GM23338 (cell line): ENCODE data around the gene SLC35E2B. TPM values are rescaled to one million over a fixed set of nuclear protein-coding genes. Genes with fewer than 3 reads are reported as not detected.

Experiments
- ATAC-seq: fragments of 200-7000 bp; cut with Tn5 transposase; 3 replicates; pipeline ENCODE4 v1.9.1; 2020
- DNase-seq: peaks from one replicate; pipeline ENCODE4 v3.0.0-alpha.2; 2015; ENCODE audit warnings: low spot score
- H2AFZ ChIP-seq: fragments of 200-600 bp; sonication (generic); 2 replicates; pipeline ENCODE4 v1.8.0; 2016; ENCODE audit warnings: antibody characterized with exemption, mild to moderate bottlenecking, moderate library complexity
- H3F3A ChIP-seq: fragments of 200-600 bp; sonication (generic); replicated peaks from 2 replicates; pipeline ENCODE4 v1.8.0; 2017; ENCODE audit warnings: antibody characterized with exemption, mixed run types, low read depth
- H3K27ac ChIP-seq: fragments of 200-600 bp; sonication (generic); 2 replicates; pipeline ENCODE4 v1.6.1; 2016; ENCODE audit warnings: low read depth
- H3K27me3 ChIP-seq: fragments of 200-600 bp; sonication (generic); 2 replicates; pipeline ENCODE4 v1.8.0; 2016; ENCODE audit warnings: mild to moderate bottlenecking, mixed run types, moderate library complexity; ENCODE audit not compliant: insufficient read depth
- H3K36me3 ChIP-seq: fragments of 200-600 bp; sonication (generic); 2 replicates; pipeline ENCODE4 v1.8.0; 2016; ENCODE audit warnings: mild to moderate bottlenecking; ENCODE audit not compliant: insufficient read depth
- H3K4me1 ChIP-seq: fragments of 200-600 bp; sonication (generic); 2 replicates; pipeline ENCODE4 v1.8.0; 2016; ENCODE audit warnings: mild to moderate bottlenecking, moderate library complexity; ENCODE audit not compliant: insufficient read depth
- H3K4me2 ChIP-seq: fragments of 200-600 bp; sonication (generic); 2 replicates; pipeline ENCODE4 v1.7.1; 2017; ENCODE audit warnings: mixed run types
- H3K4me3 ChIP-seq: fragments of 200-600 bp; sonication (generic); 2 replicates; pipeline ENCODE4 v1.6.1; 2016; ENCODE audit warnings: mixed run types
- H3K79me2 ChIP-seq: fragments of 200-600 bp; sonication (generic); replicated peaks from 2 replicates; pipeline ENCODE4 v1.8.0; 2017; ENCODE audit warnings: mild to moderate bottlenecking; ENCODE audit not compliant: insufficient read depth
- H3K9me2 ChIP-seq: fragments of 200-600 bp; sonication (generic); 2 replicates; pipeline ENCODE4 v1.8.0; 2017; ENCODE audit not compliant: insufficient read depth
- H4K20me1 ChIP-seq: fragments of 200-600 bp; sonication (generic); replicated peaks from 2 replicates; pipeline ENCODE4 v1.8.0; 2017; ENCODE audit warnings: mild to moderate bottlenecking; ENCODE audit not compliant: insufficient read depth
- H3K27ac Mint-ChIP-seq: 2 replicates; pipeline ENCODE4 v1.8.0; 2020; ENCODE audit warnings: inconsistent platforms, mild to moderate bottlenecking, moderate library complexity, mixed read lengths
- H3K27me3 Mint-ChIP-seq: 3 replicates; pipeline ENCODE4 v1.8.0; 2022; ENCODE audit warnings: low read depth, mild to moderate bottlenecking, moderate library complexity, mixed read lengths, inconsistent platforms; ENCODE audit not compliant: insufficient read depth, poor library complexity
- H3K36me3 Mint-ChIP-seq: 3 replicates; pipeline ENCODE4 v1.8.0; 2021; ENCODE audit warnings: low read depth, mild to moderate bottlenecking, inconsistent platforms, moderate library complexity, mixed read lengths
- H3K4me1 Mint-ChIP-seq: 3 replicates; pipeline ENCODE4 v1.8.0; 2020; ENCODE audit warnings: mild to moderate bottlenecking, inconsistent platforms, mixed read lengths
- H3K4me3 Mint-ChIP-seq: 3 replicates; pipeline ENCODE4 v1.8.0; 2021; ENCODE audit warnings: moderate library complexity, mild to moderate bottlenecking, inconsistent platforms, mixed read lengths
- H3K9me3 Mint-ChIP-seq: 3 replicates; pipeline ENCODE4 v1.8.0; 2020; ENCODE audit warnings: moderate library complexity, mild to moderate bottlenecking, inconsistent platforms, mixed read lengths
- CREB1 ChIP-seq: fragments of 250-450 bp; sonication (Bioruptor Pico); IDR thresholded peaks from 2 replicates; pipeline ENCODE4 v1.5.0; 2020; ENCODE audit warnings: low read depth, mild to moderate bottlenecking, moderate library complexity
- EZH2 ChIP-seq: fragments of 200-600 bp; sonication (generic); IDR thresholded peaks from one replicate; pipeline ENCODE4 v1.8.0; 2017; ENCODE audit warnings: antibody characterized with exemption, mild to moderate bottlenecking, low read depth; ENCODE audit not compliant: unreplicated experiment
- EZH2phosphoT487 ChIP-seq: fragments of 200-600 bp; sonication (generic); IDR thresholded peaks from one replicate; pipeline ENCODE4 v1.8.1; 2018; ENCODE audit warnings: antibody characterized with exemption; ENCODE audit not compliant: unreplicated experiment
- JUNB ChIP-seq: IDR thresholded peaks from one replicate; pipeline ENCODE4 v1.6.1; 2016; ENCODE audit warnings: antibody characterized with exemption; ENCODE audit not compliant: unreplicated experiment
- NANOG ChIP-seq: IDR thresholded peaks from 2 replicates; pipeline ENCODE4 v1.6.1; 2016; ENCODE audit warnings: antibody characterized with exemption, borderline replicate concordance
- POLR2AphosphoS5 ChIP-seq: IDR thresholded peaks from 2 replicates; pipeline ENCODE4 v1.6.1; 2016; ENCODE audit warnings: antibody characterized with exemption, low read depth
- STAT1 ChIP-seq: IDR thresholded peaks from one replicate; pipeline ENCODE4 v1.6.1; 2016; ENCODE audit warnings: antibody characterized with exemption; ENCODE audit not compliant: unreplicated experiment
- ZNF331 ChIP-seq: fragments of 250-450 bp; sonication (Bioruptor Pico); IDR thresholded peaks from 2 replicates; pipeline ENCODE4 v1.5.0; 2020; ENCODE audit warnings: low read depth, mild to moderate bottlenecking, moderate library complexity
- polyA plus RNA-seq: library from polyadenylated mRNA; unstranded; fragments of >200 nt; fragmentation: Nextera tagmentation; extraction: Ambion mirVana; gene quantifications from 2 replicates; pipeline ENCODE4 v1.2.1, GENCODE V29; 2016
- total RNA-seq: library from RNA; depleted of rRNA; stranded (reverse); fragments of >200 nt; shearing (Covaris generic); gene quantifications from 2 replicates; pipeline ENCODE4 v1.2.3, GENCODE V29; 2014
- TF ChIP-seq, protein P1 (sequence below): fragments of 250-450 bp; sonication (Bioruptor Pico); IDR thresholded peaks from 2 replicates; pipeline ENCODE4 v1.5.0; 2020; ENCODE audit warnings: mild to moderate bottlenecking, moderate library complexity
- TF ChIP-seq, protein P2 (sequence below), 2 experiments: fragments of 200-600 bp in 1 of 2; sonication (generic) in 1 of 2; conservative IDR thresholded peaks; 2 replicates each; pipeline versions ENCODE4 v1.5.1 to v1.6.1; 2016 to 2017; ENCODE audit warnings: antibody characterized with exemption in 2 of 2, low read depth in 2 of 2, mild to moderate bottlenecking in 2 of 2, moderate library complexity in 1 of 2
- TF ChIP-seq, protein P3 (sequence below): IDR thresholded peaks from 2 replicates; pipeline ENCODE4 v1.6.1; 2016; ENCODE audit warnings: antibody characterized with exemption
- TF ChIP-seq, protein P4 (sequence below): IDR thresholded peaks from one replicate; pipeline ENCODE4 v1.6.1; 2018; ENCODE audit warnings: antibody characterized with exemption; ENCODE audit not compliant: unreplicated experiment

SLC35E2B gene
- total and polyA plus RNA-seq, 2 experiments from 2014 or later, result 16.8 to 63.0 TPM

DNA sequence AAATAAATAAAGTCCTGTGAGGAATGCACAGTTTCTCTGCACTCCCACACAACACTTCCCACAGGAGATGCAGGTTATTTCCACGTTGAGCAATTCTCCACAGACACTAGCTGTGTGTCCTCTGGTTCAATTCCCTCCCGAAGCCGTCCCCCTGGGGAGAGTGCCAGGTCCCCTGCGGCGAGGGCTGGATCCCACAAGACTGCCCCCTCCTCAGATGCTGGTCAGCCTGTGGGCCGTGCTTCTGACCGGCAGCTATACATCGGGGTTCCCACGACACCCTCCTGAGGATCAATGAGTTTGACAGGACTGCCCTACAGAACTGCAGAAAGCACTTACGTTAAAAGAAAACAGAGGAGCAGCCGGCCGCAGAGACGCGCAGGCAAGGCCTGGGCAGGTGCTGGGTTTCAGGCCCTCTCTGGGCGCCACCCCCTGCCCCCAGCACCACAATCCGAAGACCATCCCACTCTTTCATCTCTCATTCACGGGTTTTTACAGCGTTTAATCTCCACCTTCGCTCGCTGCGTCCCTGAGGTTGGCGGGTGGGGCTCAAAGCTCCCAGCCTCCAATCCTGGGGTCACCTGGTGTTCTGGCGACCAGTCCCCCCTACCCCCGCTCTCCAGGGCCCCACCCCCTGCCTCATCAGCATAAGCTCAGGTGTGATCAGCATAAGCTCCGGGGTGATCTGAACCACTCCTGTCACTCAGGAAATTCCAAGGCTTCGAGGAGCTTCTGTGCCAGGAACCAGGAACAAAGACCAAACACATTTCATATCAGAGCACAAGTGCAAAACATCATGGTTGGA lies 9.3 kb downstream of the SLC35E2B start (continued):
- TF ChIP-seq, protein P1, sequence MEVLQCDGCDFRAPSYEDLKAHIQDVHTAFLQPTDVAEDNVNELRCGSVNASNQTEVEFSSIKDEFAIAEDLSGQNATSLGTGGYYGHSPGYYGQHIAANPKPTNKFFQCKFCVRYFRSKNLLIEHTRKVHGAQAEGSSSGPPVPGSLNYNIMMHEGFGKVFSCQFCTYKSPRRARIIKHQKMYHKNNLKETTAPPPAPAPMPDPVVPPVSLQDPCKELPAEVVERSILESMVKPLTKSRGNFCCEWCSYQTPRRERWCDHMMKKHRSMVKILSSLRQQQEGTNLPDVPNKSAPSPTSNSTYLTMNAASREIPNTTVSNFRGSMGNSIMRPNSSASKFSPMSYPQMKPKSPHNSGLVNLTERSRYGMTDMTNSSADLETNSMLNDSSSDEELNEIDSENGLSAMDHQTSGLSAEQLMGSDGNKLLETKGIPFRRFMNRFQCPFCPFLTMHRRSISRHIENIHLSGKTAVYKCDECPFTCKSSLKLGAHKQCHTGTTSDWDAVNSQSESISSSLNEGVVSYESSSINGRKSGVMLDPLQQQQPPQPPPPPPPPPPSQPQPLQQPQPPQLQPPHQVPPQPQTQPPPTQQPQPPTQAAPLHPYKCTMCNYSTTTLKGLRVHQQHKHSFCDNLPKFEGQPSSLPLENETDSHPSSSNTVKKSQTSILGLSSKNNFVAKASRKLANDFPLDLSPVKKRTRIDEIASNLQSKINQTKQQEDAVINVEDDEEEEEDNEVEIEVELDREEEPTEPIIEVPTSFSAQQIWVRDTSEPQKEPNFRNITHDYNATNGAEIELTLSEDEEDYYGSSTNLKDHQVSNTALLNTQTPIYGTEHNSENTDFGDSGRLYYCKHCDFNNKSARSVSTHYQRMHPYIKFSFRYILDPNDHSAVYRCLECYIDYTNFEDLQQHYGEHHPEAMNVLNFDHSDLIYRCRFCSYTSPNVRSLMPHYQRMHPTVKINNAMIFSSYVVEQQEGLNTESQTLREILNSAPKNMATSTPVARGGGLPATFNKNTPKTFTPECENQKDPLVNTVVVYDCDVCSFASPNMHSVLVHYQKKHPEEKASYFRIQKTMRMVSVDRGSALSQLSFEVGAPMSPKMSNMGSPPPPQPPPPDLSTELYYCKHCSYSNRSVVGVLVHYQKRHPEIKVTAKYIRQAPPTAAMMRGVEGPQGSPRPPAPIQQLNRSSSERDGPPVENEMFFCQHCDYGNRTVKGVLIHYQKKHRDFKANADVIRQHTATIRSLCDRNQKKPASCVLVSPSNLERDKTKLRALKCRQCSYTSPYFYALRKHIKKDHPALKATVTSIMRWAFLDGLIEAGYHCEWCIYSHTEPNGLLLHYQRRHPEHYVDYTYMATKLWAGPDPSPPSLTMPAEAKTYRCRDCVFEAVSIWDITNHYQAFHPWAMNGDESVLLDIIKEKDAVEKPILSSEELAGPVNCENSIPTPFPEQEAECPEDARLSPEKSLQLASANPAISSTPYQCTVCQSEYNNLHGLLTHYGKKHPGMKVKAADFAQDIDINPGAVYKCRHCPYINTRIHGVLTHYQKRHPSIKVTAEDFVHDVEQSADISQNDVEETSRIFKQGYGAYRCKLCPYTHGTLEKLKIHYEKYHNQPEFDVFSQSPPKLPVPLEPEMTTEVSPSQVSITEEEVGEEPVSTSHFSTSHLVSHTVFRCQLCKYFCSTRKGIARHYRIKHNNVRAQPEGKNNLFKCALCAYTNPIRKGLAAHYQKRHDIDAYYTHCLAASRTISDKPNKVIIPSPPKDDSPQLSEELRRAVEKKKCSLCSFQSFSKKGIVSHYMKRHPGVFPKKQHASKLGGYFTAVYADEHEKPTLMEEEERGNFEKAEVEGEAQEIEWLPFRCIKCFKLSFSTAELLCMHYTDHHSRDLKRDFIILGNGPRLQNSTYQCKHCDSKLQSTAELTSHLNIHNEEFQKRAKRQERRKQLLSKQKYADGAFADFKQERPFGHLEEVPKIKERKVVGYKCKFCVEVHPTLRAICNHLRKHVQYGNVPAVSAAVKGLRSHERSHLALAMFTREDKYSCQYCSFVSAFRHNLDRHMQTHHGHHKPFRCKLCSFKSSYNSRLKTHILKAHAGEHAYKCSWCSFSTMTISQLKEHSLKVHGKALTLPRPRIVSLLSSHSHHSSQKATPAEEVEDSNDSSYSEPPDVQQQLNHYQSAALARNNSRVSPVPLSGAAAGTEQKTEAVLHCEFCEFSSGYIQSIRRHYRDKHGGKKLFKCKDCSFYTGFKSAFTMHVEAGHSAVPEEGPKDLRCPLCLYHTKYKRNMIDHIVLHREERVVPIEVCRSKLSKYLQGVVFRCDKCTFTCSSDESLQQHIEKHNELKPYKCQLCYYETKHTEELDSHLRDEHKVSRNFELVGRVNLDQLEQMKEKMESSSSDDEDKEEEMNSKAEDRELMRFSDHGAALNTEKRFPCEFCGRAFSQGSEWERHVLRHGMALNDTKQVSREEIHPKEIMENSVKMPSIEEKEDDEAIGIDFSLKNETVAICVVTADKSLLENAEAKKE (CRISPR knock-in tag), result no peak
- TF ChIP-seq NANOG, result no peak
- TF ChIP-seq STAT1, result no peak
- TF ChIP-seq POLR2AphosphoS5, result no peak
- no peak for TF ChIP-seq CREB1 (CRISPR knock-in tag)
- TF ChIP-seq, protein P2, sequence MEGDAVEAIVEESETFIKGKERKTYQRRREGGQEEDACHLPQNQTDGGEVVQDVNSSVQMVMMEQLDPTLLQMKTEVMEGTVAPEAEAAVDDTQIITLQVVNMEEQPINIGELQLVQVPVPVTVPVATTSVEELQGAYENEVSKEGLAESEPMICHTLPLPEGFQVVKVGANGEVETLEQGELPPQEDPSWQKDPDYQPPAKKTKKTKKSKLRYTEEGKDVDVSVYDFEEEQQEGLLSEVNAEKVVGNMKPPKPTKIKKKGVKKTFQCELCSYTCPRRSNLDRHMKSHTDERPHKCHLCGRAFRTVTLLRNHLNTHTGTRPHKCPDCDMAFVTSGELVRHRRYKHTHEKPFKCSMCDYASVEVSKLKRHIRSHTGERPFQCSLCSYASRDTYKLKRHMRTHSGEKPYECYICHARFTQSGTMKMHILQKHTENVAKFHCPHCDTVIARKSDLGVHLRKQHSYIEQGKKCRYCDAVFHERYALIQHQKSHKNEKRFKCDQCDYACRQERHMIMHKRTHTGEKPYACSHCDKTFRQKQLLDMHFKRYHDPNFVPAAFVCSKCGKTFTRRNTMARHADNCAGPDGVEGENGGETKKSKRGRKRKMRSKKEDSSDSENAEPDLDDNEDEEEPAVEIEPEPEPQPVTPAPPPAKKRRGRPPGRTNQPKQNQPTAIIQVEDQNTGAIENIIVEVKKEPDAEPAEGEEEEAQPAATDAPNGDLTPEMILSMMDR (conservative IDR thresholded peaks at IDR 0.05; ENCODE audit: low read depth in 2 of 2), result no peak
- no peak for TF ChIP-seq ZNF331

DNA sequence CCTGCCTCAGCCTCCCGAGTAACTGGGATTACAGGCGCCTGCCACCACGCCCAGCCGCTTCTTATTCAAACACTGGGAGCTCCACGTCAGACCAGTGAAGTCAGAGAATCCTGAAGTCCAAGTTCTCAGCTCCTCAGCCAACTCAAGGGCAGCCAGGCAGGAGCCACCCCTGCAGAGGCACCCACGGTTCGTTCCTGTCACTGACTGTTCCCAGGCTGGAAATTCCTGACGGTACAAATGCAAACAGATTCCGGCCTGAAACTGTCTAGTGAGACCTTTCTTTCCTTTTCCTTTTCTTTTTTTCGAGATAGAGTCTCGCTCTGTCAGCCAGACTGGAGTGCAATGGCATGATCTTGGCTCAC lies 11.7 kb downstream of the SLC35E2B start:
- Mint-ChIP-seq H3K9me3 (no peaks in the 10 kb centered on the region), H3K36me3 (peaks cover 7% of the 10 kb centered on the region; the same call in 2 of the 3 replicates), H3K4me1 (peaks cover 40% of the 10 kb centered on the region), H3K4me3 (no peak overlapping the region), H3K27ac (no peak overlapping the region), H3K27me3 (peaks cover 15% of the 10 kb centered on the region)
- peaks cover 30% of the 10 kb centered on the region; the same call in 1 of the 2 replicates for H4K20me1 ChIP-seq
- H2AFZ ChIP-seq, result no peak overlapping the region
- DNase-seq, result no peak
- H3K4me3 ChIP-seq, result no peak overlapping the region
- H3K4me1 ChIP-seq, result peaks cover 9% of the 10 kb centered on the region
- H3K27me3 ChIP-seq, result no peaks in the 10 kb centered on the region
- H3F3A ChIP-seq, result peaks cover 17% of the 10 kb centered on the region
- H3K4me2 ChIP-seq, result no peak overlapping the region
- H3K36me3 ChIP-seq, result no peaks in the 10 kb centered on the region
- no peak for ATAC-seq
- H3K27ac ChIP-seq, result 0 out of 2 replicates have a peak overlapping the region, but pooled peaks have one; percentile 26
- no peaks in the 10 kb centered on the region for H3K9me2 ChIP-seq
- peaks cover 81% of the 10 kb centered on the region for H3K79me2 ChIP-seq
- TF ChIP-seq CREB1 (CRISPR knock-in tag) (no peak), EZH2 (no peak), JUNB (no peak), ZNF331 (no peak), EZH2phosphoT487 (no peak)
- TF ChIP-seq, protein P3, sequence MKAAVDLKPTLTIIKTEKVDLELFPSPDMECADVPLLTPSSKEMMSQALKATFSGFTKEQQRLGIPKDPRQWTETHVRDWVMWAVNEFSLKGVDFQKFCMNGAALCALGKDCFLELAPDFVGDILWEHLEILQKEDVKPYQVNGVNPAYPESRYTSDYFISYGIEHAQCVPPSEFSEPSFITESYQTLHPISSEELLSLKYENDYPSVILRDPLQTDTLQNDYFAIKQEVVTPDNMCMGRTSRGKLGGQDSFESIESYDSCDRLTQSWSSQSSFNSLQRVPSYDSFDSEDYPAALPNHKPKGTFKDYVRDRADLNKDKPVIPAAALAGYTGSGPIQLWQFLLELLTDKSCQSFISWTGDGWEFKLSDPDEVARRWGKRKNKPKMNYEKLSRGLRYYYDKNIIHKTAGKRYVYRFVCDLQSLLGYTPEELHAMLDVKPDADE, result no peak
- TF ChIP-seq, protein P4, sequence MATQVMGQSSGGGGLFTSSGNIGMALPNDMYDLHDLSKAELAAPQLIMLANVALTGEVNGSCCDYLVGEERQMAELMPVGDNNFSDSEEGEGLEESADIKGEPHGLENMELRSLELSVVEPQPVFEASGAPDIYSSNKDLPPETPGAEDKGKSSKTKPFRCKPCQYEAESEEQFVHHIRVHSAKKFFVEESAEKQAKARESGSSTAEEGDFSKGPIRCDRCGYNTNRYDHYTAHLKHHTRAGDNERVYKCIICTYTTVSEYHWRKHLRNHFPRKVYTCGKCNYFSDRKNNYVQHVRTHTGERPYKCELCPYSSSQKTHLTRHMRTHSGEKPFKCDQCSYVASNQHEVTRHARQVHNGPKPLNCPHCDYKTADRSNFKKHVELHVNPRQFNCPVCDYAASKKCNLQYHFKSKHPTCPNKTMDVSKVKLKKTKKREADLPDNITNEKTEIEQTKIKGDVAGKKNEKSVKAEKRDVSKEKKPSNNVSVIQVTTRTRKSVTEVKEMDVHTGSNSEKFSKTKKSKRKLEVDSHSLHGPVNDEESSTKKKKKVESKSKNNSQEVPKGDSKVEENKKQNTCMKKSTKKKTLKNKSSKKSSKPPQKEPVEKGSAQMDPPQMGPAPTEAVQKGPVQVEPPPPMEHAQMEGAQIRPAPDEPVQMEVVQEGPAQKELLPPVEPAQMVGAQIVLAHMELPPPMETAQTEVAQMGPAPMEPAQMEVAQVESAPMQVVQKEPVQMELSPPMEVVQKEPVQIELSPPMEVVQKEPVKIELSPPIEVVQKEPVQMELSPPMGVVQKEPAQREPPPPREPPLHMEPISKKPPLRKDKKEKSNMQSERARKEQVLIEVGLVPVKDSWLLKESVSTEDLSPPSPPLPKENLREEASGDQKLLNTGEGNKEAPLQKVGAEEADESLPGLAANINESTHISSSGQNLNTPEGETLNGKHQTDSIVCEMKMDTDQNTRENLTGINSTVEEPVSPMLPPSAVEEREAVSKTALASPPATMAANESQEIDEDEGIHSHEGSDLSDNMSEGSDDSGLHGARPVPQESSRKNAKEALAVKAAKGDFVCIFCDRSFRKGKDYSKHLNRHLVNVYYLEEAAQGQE, result no peak
